ENCODE results near the gene GRIK3.

Gene GRIK3

DNA sequence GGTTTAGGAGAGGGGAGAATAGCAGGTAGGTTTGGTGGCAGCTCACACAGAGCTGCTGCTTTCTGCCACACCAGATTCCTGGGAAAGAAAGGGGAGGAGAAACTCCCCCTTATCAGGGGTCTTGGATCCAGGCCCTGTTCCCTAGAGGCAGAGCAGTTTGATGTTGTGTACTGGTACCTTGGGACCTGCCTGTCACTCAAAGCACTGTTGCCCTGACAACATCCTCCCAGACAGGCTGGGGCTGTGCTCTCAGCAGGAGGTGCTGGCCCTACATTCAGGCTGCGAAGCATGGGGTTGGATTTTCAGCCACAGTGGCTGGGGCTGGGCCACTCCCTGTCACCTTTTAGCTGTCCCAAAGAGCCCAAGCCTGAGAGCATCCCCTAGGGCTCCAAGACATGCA is 188.0 kb downstream of the GRIK3 start:
- DNase-seq, result no peak

DNA sequence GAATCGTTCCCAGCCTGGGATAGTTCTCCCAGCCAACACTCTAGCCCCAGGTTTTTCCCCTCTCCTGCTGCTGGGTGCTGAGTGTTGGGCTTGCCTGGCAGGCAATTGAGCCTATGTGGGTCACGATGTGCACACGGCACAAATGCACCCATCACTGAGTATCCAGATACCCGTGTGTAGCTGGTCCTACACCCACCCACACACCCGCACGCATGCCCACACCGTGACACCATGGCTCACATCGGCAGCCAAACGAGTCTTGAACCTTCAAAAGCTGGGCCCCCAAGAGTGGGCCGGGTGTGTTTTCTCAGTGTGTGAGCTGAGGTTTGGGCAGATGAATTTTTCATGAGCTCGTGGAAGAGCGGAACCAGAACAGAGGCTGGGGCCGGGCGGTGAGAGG is 188.5 kb downstream of the GRIK3 start:
- no peak for DNase-seq

DNA sequence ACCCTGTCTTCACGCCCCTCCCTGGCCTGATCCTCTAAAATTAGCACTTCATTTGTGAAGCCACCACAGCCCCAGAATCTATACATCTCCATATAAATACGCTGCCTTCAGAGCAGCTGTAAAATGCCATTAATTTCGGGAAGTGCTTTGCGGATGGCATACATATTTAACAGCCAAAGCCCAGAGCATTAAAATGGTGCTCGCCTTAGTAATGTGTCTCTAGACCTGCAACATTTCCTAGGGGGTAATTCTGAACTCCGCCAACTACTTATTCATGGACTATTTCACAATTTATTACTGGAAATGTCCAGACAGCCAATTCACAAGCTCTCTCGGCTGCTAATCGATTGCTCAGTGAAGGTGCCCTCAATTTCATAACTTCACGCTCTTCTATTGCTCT is 189.4 kb downstream of the GRIK3 start:
- no peak for DNase-seq

DNA sequence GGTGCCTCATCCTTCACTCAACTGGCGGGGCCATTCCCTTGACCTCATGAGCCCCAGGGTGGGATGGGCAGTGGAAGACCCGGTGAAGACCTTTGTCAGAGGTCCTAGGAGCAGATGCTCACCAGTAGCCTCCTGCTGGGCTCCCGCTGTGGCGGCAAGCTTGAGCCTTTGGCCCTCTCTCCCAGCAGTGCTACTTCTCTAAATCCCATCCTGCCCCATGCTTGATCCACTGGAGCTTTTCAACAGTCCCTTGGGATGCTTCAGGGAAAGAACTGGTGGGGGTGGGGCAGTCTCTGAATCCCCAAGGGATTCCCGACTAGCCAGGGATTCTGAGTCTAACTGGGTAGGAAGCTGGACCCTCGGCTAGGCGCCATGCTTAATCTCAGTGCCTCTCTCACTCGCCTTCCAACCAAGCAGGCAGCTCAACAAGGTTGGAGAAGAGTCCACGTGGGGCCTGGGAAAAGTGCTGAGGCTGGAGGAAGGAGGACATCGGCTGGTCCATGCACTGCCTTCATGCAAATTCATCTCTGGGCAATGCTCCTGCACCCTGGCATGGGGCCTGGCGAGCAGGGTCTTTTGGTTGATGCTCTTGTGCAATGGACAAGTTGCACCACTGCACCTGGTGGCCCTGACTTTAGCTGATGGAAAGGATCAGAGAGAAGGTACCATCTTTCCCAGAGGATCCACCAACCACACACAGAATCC is 190.3 kb downstream of the GRIK3 start:
- no peak for DNase-seq

DNA sequence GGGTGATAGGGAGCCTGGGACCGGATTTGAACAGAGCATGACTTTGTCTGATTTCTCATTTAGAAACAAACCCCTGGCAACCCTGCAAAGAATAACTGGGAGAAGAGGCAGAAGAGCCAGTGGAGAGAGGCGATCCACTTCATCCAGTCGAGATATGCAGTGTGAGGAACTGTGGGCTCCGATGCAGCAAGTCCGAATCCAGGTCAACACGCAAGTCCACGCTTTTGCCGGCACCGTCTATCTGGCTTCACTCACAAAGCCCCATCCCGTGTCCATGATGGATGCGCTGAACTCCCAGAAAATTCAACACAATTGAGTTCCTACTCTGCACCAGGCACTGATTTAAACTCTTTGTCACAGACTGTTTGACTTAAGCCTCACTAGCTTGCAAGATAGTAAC is 191.3 kb downstream of the GRIK3 start:
- no peak for DNase-seq

DNA sequence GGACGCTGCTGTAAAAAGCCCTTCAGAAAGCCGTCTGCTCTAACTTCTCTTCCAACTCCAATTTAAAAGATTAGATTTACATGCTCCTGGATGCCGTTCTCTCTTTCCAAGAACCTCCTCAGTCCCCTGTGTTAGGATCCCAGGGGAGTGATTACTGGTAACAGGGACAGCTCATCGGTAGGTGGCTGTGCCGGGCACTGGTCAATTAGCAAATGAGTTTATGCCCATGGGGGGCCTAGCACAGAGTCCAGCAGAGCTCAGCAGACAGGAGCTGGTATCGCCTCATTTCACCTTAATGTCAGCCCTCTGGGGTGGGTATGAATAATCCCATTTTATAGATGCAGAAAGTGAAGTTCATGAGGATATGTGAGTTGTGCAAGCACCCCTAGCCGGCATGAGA is 191.9 kb downstream of the GRIK3 start:
- DNase-seq, result no peak

DNA sequence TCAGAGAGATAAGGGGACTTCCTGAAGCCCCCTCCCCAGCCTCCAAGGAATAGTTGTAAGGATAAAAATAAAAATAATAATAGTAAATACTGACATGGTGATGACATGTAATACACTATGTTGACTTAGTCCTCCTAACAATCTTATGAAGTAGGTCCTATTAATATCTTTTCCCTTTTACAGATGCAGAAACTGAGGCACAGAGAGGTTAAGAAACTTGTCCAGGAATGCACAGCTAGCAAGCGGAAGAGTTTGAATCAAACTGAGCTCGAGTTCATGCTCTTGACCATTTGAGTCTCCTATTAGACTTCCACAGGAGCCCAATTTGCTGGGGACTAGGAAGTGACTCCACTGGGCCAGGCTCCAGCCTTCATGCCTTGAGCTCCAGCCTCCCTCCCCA is 194.8 kb downstream of the GRIK3 start:
- no peak for DNase-seq

DNA sequence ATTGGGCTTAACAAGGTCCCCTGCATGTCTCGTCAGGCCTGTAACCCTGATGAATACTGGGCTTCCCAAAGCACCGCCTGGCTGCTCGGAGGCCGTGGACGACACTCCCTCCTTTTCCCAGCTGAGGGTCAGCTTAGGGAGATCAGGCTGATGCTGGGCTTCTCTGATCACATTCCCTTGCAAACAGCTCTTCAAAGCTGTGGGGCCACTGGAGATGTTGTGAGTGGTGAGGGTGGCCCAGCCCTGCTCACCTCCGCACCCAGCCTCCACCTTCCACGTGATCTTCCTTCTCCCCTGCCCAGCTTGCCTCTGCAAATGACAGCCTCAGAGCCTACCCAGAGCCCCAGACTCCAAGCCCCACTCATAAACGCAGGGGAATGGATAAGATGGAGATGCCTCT is 195.4 kb downstream of the GRIK3 start:
- no peak for DNase-seq

DNA sequence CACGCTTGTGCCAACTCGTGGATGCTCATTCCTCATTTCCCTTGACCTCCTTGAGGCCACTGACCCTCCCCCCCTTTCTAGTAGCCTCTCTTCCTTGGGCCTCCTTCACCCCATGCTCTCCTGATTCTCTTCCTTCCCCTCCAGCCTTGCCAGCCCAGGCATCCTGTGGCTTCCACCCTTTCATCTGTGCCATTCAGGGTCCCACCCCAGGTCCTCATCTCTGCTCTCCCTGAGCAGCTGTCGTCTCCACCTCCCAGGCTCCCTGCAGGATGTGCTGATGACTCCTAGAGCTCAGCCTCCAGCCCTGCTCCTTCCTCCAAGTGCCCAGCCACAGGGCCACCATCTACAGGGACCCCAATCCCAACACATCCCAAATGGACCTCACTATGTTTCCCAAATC is 197.4 kb downstream of the GRIK3 start:
- no peak for DNase-seq

DNA sequence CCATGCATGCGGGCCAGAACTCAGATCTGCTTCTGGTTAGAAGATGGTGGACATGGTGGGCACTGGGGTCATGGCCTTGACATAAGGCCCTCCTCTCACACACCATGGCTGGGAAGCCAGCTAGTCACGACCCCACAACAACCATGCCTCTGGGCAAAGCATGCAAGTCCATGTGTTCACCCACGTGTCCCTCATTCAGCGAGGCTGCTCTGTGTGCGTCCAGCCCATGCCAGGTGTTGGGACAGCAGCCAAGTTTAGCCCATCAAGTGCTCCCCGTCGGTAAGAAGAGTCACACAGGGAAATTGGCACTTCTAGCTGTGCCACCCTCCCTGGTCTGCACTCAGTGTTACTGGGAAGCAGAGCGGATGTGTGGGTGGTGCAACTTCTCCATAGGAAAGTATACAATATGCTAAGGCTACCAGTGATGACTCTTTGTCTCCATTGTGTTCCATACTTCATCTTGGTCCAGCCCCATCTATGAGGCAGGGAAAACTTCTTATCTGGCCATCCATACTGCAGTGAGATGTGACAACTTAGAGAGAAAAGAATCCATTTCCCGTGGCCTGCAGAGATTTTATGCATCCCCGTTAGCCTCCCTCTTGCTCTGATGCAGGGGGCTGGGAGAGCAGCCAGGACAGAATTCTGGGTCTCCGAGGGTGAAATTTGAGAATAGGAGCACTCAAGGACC is 198.0 kb downstream of the GRIK3 start:
- DNase-seq, result no peak

DNA sequence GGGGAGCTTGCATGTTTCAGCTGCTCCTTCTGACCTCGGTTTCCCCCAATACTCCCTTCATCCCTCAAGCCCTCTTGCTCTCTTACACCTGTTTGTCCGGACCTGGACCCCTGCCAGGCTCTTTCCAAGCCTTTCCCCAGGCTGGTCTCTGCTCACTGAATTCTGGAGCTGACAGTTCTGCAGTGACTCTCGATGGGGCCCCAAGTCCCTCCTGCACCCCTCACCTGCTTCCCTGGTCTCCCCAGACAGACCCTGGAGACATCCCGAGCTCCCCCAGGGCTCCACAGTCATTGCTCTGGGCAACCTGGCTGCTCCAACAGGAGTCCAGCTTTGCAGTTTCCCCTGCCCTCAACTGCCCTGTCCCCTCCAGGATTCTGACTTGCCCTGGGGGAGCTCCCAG is 198.6 kb downstream of the GRIK3 start:
- no peak for DNase-seq

DNA sequence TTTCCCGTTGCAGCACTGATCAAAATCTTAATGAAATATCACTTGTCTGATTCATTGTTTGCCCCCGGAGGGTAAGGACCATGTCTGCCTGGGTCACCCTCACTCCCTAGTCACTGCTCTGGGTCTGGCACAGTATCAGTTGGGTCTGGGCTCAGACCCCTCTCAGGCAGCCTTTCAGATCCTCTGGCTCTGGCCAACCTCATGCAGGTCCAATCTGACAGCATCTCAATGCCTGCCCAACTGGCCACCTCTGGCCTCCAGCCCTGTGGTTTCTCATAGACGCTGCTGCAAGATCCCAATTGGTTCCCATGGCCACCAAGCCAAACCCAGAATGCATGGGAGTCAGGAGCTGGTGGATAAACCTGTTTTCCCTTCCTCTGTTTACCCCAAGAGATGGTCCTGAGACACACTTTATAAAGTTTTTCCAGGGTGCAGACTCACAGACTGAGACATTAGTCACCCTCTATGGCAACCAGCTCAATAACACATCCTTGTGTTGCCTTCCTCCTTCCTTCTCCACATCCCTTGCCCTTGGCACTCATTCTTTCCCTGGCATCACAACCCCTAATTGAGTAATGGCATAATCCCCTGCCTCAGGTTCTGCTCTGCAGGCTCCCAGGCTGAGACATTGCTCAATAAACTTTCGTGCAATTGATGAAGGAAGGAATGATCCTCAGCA is 199.2 kb downstream of the GRIK3 start:
- no peak for DNase-seq

DNA sequence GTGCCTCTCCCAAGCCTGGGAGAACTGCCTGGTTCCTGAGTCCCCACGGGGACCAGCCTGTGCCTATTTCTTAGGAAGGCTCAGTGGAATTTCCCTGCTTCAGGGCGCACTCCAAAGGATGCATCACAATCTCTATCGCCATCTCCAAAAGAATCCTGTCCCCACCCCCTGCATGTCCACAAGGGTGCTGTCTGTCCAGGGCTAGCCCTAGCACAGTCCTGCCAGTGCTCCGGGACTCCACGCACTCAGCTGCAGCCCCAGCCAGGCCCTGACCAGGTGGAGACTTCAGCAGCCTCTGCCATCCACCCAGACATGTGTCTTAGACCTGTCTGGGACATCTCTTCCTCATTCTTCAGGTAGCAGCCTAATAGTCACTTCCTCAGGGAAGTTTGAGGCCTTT is 199.7 kb downstream of the GRIK3 start:
- no peak for DNase-seq

DNA sequence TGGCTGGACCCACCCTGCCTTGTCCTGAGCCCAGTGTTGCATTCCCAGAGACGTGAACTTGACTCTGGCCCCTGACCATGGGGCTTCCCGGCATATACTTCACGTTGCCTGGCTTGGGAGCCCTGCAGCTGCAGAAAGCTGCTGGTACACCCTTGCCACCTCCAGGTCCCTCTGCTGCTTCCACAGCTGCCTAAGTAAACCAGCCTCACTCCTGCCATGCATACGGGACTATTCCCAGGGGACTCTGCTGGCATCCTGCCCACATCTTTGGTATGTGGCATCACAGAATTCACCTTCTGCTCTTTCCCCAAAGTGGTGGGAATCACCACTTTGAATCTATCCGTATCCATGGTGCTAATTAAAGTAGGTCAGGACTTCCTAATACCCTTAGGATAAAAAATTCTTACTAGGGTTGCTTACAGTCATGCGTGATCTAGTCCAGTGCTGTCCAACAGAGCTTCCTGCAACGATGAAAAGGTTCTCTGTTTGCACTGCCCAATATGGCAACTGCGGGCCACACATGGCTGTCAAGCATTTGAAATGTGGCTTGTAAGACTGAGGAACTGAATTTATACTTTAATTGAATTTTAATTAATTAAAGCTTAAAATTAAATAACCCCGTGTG is 203.0 kb downstream of the GRIK3 start:
- no peak for DNase-seq

DNA sequence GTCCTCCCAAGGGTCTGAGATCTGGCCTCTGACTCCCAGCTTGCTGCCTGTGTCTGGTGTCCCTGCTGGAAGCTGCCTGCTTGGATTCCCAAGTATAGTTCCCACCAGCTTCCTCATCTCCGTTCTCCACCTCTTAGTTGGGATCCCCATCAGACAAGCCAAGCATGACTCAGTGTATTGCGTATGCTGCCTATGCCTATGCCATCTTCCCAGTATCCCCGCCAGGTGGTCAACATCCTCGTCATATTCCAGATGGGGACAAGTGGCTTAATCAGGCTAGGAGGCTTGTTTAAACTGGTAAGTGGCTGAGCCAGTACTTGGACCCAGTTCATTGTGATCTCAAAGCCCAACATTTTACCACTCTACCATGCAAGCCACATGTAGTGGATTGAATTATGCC is 204.4 kb downstream of the GRIK3 start:
- no peak for DNase-seq

DNA sequence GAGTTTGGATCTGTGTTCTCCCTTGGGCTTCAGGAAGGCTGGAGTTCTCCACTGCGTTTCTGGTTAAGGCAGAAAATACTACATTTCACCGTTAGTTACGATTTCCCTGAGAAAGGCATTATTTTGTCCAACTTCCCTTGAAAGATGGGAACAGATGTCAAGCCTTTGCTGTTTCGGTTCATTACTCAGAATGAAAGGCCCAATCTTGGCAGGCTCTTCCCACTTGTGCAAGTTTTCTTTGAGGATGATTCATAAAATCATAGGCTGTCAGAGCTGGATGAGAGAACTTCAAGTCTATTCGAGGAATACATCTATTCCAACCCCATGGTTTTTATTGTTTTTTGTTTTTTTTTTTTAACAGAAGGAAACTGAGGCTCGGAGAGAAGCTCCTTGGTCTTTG is 205.2 kb downstream of the GRIK3 start:
- DNase-seq, result no peak

DNA sequence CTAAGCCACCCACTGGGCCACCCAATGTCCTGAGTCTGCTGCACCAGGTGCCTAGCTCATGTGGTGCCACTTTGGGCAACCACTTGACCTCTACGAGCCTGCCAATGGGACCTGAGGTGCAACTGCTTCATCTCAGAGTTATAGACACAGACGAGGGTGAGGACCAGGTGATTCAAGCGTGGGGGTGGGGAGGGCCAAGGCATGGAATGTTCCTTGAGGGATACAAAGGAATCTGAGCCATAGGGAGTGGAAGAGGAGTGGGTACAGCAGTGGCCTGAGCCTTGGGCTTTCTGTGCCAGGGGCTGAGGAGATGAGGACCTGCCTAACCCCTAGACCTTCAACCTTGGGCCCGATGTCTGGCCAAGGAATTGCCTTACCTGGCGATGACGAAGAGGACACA is 209.1 kb downstream of the GRIK3 start:
- DNase-seq, result no peak

DNA sequence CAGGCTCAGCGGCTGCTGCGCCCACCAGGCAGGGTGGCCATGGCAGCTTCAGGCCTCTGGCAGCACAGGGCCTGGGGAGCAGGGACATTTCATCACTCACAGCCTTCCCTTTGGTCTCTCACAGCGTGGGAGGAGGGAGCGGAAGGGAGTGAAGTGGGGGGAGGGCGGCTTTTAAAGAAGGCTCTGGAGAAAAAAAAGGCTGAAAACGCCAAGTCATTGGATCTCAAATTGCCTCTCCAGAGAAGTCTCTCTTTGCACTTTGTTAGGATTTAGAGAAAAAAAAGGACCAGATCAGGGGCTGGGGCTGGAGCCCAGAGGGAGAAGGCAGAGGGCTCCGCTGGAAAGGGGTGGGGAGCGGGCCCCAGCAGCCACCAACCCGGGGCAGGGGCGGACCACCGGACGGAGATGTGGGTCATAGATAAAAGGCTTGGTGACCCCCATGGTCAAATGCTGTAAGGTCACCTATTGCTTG is 209.9 kb downstream of the GRIK3 start:
- no peak for DNase-seq

DNA sequence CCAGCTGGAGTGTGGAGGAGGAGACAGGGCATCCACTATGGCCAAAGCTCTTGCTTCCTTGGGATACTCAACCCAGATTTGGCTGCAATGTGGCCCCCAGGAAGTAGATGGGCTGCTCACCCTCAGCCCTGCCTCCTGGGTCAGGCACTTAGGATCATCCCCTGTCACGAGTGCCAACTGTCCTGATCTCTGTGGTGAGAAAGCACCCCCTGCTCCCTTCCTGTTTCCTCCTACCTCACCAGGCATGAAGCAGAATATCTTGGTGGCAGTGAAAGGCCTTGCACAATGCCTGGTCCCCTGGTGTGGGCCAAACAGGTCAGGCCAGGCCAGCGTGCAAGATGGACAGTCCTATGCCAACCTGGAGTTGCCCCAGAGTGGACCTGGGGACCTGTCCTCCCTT is 211.7 kb downstream of the GRIK3 start:
- no peak for DNase-seq

DNA sequence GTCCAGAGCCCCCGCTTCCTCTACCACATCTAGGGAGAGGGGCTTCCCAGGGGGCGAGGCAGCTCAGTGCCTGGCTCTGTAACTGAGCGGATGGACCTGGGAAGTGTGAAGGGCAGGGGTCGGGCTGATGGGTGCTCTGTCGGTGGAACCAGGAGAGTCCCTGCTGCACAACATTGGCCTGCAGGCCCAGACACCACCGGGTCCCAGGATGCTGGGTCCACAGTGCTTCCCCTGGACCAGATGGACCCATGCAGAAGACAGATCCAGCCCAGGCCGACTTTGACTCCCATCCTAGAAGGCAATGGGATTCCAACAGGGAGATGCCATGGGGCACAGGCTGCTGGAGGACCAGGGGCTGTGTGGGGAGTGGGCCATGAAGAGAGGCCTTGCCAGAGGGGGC is 212.9 kb downstream of the GRIK3 start:
- DNase-seq, result no peak

DNA sequence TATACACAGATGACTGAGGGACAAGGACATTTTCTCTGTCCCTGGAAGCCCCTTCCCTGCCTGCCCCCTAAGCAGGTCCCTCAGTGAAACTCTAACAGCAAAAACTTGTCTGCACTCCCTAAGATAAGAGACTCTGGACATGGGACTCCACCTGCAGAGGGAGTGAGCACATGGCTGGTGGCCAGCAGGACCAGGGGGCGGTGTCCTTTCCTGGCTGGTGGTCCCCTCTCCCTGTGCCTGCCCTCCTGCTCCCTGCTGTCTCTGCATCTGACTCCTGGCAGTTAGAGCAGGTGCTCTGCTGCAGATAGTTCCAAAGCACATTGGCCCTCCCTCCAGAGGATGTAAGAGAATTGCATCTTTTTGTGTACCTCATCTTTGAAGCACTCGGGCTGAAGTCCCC is 215.5 kb downstream of the GRIK3 start:
- no peak for DNase-seq

DNA sequence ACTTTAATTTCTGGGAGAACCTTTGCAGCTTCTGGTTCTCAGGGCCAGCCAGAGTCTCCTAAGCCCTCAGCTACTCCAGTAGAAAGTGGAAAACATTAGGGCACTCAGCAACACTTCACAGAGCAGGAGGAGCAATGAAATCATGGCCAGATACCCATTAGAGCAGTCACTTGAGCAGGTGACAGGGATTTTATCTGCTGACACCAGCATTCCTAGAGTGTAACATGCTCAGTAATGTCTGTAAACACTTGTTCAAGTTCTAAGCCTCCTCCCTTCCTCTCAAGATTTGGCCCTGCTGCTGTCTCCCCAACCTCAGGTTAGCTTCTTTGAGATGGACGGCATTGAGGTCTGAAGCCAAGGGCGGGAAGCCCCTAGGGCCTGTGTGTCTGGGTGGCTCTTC is 218.0 kb downstream of the GRIK3 start:
- no peak for DNase-seq

DNA sequence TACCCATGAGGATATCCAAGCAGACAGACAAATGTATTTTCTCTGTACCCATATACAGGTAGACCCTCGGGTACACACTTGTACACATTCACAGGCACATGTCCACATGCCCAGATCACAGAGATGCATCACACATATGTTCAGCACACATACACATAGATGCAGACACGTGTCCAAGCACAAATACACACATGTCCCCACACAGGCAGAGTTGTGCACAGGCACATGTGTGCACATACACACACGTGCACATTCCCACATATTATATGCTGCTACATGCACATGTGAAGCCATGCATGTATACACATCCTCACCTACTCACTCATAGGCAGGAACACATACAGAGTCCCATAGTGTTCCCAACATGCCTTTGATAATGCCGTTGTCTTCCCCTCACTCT is 219.5 kb downstream of the GRIK3 start:
- DNase-seq, result no peak

DNA sequence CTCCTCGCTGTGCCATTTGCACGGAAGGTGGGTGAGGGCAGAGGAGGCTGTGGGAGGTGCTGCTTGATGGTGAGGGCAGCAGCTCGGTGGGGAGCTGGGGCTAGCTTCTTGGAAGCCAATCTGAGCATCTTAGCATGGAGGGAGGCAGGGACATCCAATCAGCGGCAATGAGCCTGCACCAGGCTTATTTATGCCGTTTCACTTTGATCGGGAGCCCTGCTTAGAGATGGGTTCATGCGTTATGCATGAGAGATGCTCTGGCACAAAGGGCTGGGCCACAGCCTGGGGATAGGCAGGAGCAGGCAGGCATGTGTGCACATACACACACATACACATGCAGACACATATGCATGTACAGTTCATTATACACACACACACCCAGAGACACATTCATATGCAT is 220.2 kb downstream of the GRIK3 start:
- DNase-seq, result no peak

Data from SW 1271 (cell line).